NCI-H69 (cell line): ENCODE results near the gene HYAL3.
"Not testable (repeated sequence)": the region's sequence is repeated elsewhere in the genome, so short reads cannot be mapped to it uniquely, and the experiment has no call there.

Source experiments
- DNase-seq: peaks from one replicate; lab custom pipeline; 2025; lab: John Stamatoyannopoulos, UW

Gene HYAL3

DNA sequence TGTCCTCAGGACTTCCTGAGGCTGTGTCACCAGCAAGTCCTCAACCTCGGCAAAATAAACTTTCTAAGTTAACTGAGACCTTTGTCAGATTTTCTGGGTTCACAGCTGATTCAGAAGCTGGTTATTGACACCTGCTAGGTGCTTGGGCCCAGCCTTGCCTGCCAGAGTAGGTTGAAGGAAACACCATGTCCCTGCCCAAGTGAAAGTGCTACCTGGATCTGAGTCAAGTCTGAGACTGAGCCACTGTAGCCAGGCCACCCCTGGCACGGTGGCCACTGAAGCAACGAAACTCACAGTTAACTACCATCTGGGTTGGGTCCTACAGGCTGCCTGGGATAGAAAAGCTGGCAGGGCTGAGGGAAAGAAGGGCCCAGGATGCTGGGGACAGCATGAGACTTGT lies 15.1 kb upstream of the HYAL3 start:
- DNase-seq = no peak

DNA sequence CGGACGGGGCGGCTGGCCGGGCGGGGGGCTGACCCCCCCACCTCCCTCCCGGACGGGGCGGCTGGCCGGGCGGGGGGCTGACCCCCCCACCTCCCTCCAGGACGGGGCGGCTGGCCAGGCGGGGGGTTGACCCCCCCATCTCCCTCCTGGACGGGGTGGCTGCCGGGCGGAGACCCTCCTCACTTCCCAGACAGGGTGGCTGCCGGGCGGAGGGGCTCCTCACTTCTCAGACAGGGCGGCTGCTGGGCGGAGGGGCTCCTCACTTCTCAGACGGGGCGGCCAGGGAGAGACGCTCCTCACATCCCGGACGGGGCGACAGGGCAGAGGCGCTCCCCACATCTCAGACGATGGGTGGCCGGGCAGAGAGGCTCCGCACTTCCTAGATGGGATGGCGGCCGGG lies 12.8 kb upstream of the HYAL3 start:
- not testable (repeated sequence) for DNase-seq

DNA sequence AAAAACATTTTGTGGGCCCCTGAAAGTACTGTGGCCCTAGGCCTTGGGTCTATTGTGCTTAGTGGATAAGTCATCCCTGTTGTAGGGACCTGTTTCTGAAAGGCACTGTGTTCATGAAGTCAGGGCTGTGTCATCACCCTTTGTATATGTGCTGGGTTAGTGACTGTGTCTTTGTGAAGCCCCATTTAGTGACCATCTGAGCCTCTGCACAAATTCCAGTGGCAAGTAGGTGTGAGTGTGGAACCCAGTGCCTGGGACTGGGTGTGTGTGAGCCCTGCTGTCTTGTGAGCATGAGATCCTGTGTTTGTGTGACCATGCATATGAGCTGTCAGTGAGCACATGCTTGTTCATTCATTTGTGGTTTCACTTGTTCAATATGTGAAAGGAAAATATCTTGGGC lies 5.4 kb upstream of the HYAL3 start:
- no peak for DNase-seq

DNA sequence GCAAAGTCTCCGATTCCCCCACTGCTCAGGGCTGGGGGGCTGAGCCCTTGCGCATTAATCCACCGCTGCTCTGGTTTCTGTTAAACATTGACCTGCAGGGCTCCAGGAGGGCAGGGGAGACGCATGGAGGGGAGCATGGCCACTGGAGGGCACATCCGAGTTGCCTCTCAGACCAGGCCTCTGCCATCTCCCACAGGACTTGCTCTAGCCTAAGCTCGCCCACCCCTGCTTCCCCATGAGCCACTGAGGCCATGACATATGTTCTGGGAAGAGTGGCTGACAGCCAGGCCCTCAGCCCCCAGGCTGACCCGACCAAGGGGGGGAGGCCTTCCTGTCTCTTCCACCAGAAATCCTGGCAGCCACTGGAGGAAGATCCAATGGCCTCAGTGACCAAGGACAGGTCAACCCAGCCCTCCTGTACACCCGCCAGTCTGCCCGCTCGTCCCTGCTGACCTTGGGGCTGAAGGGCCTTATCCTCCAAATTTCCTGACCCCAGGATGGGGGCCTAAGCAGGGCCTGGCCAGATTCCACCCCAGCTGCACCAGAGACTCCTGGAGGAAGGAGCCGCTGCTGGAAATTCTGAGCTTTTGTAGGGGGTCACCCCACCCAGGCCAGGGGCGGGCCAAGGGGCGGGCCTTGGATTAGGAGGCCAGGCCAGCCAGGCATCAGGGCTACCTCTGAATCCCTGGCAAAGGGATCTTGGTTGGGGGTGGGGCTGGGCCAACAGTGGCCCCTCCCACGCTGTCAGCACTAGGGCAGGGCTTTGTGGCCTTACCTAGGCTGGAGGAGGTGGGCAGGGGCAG lies 4.0 kb upstream of the HYAL3 start, which contains the start of gene HYAL1:
HYAL1 (minus strand) TSS at position 562 of the 803 bp plus-strand sequence. CDS start 618 bp downstream, outside the sequence.
- DNase-seq = no peak

DNA sequence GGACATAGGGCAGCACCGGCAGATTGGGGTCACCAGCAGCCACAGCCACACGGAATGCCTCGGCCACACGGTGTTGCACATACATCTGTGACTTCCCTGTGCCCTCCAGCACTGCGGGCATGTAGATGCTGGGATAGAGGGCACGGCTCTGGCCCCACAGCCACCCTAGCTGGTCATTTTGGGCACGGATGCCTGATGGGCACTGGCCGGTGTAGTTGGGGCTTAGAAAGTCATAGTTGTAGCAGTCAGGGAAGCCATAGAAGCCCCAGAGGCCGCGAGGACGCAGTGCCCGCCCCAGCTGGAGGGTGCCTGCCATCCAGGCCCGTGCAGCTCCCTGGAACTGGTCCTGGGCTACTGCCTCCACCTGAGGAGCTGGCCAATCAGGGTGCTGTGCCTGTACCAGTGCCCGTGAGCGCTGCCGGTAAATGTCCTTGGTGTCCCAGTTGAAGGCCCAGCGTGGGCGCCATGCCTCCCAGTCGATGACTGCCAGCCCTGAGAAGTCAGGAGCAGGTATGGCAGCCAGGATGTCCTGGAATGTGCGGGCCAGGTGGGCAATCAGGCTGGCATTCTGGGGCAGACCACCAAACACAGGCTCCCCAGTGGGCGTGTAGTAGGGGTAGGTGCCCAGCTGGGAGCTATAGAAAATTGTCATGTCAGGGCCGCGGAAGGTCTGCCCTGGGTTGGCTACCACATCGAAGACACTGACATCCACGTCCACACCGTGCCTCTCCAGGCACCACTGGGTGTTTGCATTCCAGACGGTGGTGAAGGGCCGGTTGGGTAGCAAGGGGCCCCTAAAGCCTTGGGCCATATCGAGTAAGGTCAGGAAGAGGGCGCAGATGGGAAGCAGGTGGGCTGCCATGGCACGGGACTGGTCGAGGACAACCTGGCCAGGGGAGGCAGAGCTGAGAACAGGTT lies 3.1 kb upstream of the HYAL3 start:
- DNase-seq = no peak

- no peak for DNase-seq
Measured at GRCh38 chr3:50300681-50301254, 1.6 kb upstream of the HYAL3 start.

GRCh38 chr3:50299929-50300680 lies 900 bp upstream of the HYAL3 start:
- DNase-seq = no peak

GRCh38 chr3:50299638-50299928 lies 378 bp upstream of the HYAL3 start:
- DNase-seq = no peak

DNA sequence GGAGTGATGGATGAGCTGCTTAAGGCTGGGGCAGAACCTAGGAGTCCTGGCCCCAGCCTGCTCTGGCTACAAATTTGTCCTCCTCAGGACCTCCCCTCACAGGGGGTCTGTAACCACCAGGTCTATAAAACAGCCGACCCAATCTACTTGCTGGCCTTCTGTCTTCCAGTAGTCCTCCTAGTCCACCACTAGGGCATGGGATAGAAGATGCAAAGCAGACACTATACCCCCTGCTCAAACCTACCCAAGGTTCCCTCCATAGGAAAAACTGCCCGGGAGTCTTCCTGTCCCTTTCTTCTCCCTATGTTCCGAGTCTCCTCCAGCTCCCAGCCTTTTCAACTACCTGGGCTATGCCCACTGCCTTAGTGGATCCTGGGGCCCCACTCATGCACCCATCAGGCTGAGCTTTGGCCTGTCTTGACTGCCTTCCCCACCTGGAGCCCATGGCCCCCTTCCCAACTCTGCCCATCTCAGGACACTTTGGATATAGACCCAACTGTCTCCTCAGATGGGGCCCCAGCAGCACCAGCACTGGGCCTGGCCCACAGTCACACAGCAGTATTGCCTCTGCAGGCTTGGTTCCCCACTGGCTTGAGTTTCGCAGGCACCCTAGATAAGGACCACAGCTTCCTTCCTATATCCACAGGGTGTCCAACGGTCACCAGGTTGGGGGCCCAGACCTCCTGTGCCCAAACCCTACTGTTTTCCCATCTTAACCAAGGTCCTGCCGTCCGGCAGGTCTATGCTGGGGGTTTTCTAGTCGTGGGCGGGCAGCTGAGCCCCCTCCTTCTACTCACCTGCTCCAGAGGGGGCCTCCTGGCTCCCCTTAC lies 1.1 kb downstream of the HYAL3 start:
- DNase-seq = no peak

DNA sequence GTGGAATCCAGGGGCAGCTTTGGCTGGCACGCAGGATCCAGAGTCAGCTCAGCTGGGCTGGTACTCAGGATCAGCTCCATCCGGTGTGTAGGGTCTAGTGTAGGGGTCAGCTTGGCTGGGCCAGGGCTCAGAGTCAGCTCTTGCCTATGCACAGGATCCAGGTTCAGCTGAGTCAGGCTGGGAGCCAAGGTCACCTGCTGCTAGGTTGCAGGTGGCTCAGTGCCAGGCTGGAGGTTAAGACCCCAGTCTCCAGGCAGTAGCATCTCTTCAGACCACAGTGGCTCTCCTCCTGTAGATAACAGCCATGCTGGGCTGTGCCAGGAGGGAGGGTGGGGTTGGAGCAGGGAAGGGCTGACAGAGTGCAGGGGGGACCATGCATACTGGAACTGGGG lies 1.8 kb downstream of the HYAL3 start:
- DNase-seq = no peak

DNA sequence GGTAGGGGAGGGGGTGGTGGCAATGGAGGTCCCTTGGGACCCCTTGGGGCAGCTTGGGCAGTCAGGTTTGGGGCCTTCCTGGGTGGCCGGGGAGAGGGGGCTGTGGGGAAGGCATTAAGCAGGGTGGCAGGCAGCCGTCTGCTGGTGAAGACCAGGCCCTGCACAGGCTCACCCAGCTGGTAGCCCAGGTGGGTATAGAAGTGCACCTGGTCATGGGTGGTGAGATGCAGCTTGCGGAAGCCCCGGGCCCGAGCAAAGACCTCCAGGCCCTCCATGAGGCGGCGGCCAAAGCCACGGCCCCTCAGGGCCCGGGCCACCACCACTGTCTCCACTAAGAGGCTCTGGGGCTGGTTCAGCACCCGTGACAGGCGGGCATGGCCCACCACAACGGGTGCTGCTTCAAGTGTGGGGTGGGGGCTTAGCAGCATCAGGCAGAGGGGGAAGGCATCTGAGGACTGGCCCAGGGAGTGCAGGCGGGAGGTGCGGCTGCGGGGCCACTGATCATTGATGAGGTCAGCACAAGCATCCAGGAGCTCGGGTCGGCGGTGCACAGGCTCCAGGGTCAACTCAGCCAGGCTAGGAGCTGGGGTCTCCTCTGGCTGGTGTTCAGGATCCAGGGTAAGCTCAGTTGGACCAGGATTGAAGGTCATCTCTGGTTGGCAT lies 2.4 kb downstream of the HYAL3 start:
- no peak for DNase-seq

GRCh38 chr3:50295553-50296431 lies 3.4 kb downstream of the HYAL3 start:
- DNase-seq = no peak

- no peak for DNase-seq
Measured at GRCh38 chr3:50294492-50295403, 4.5 kb downstream of the HYAL3 start.

DNA sequence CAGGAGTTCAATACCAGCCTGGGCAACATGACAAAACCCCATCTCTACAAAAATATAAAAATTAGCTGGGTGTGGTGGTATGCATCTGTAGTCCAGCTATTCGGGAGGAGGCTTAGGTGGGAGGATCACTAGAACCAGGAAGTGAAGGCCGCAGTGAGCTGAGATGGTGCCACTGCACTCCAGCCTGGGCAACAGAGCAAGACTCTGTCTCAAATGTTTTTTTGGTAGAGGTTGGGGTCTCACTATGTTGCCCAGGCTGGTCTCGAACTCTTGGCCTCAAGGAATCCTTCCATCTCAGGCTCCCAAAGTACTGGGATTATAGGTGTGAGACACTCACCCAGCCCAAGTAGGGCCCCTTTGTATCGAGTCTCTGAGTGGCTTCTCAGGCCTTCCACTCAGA lies 5.1 kb downstream of the HYAL3 start:
- no peak for DNase-seq

- DNase-seq = no peak
Measured at GRCh38 chr3:50293079-50293801, 6.0 kb downstream of the HYAL3 start.

GRCh38 chr3:50292159-50293078 lies 6.8 kb downstream of the HYAL3 start, which contains the start of gene IFRD2:
TSS of gene IFRD2 (minus strand) at chr3:50292429. CDS start at chr3:50292274, 155 bp downstream.
- peak; percentile 96 for DNase-seq
